RWPE1 (cell line): Measurements from ENCODE around the gene POU2F3.

Experiments used
- CTCF ChIA-PET: fragments of 350-600 bp; sonication (Branson Sonifier 250); formaldehyde crosslinking; extraction: SDS; loops from one replicate; lab custom pipeline; 2021; lab: Yijun Ruan, JAX
- POLR2A ChIA-PET: fragments of 400-600 bp; formaldehyde crosslinking; extraction: SDS; loops from one replicate; lab custom pipeline; 2020; ENCODE audit warnings: antibody characterized with exemption; ENCODE audit not compliant: low non-redundant PET; lab: Yijun Ruan, JAX
- DNase-seq: peaks from one replicate; pipeline ENCODE4 v3.0.0; 2012; ENCODE audit warnings: low spot score
- H3K27ac ChIP-seq: fragments of 450-650 bp; 2 replicates; pipeline ENCODE4 v1.5.1; 2017
- CTCF ChIP-seq: fragments of 450-650 bp; conservative IDR thresholded peaks from 2 replicates; pipeline ENCODE4 v1.5.1; 2017; ENCODE audit warnings: low read depth, mild to moderate bottlenecking

POU2F3 gene

DNA sequence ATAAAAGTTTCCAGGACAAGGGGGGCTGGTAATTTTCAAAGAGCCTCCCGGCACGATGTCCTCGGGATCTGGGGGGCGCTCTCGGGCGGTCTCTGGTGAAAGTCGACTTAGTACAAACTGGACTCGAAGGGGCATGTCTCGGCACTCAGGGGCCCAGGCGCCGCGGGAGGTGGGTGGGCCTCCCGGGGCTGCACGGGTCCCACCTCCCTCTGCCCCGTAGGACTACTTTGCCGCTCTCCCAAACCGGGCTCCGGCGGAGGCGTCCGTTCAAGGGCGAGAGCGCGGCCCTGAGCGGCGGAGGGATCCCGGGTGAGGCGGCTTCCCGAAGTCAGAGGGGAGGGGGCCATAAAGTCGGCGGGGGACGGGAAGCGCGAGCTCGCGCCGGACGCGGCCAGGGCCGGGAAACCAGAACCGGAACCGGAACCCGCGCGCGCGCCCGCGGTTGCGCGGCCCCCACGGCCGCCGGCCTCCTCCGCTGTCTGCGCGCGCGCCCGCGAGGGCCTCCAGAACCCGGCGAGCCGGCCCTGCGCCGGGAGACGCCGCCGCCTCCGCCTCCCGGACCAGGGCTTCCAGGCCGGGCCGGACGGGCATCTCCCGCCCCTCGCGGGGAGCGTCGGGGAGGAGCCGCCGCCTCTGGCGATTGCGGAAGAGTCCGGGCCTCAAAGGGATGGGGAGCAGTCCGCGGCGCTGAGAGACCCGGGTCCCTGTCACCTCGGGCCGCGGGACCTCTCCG, 96.1 kb downstream of the POU2F3 start, which contains the start of gene ARHGEF12:
Gene ARHGEF12, plus strand, starts transcription at position 506 of the 733 bp plus-strand sequence. CDS start 831 bp downstream, outside the sequence.
- CTCF ChIA-PET = interaction anchor here (0.8 to 1.0 kb wide), 2 partner anchors 77 to 181 kb away, joined by 4 to 5 read pairs; no protein-coding TSS in a partner anchor

GRCh38 chr11:120336641-120337354, 96.9 kb downstream of the POU2F3 start:
- ChIA-PET POLR2A (no interaction called here), CTCF (interaction anchor here (0.6 to 1.0 kb wide), 2 partner anchors 142 to 182 kb away, joined by 3 to 4 read pairs; no protein-coding TSS in a partner anchor)
- TF ChIP-seq CTCF = no peak
- DNase-seq = no peak
- peak overlapping the region; percentile 96 for H3K27ac ChIP-seq

More for the DNA sequence above, 96.1 kb downstream of the POU2F3 start, which contains the start of gene ARHGEF12:
- peak; percentile 63 for TF ChIP-seq CTCF
- peak; percentile 93 for DNase-seq
- POLR2A ChIA-PET = no interaction called here
- H3K27ac ChIP-seq = peak within 1 kb of the TSS; percentile 96

DNA sequence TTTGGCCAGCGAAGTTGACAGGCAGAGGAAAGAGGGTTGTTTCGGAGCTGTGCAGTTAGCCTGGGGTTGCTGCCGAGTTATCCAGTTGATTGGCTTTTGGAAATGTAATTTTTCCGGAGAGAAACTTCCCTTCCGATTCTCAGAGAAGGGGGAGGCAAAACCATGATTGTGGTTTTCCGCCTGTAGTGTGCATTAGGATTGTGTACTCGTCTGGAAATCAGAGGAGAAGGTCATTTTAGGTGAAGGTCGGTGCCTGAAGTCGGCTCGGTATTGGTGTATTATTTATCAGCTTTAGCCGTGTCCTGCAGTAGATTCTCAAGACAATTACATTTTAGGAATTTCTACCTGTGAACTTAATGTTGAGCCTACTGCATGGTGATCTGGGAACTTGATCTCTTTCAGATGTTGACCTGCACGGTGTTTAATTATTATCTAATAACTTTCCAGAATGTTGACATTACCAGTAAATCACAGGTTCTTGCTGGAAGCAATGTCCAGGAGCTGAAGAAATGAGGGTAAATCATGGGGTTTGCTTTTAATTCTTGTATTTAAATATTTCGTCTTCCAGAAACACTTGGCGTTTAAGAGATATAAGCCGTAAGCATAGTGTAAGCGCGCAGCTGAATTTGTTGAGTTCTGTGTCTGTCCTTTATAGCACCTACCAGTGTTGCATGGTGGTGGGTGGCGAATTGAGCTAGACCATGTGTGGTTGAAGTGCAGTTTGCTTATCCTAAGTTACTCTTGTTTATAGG, 97.6 kb downstream of the POU2F3 start:
- TF ChIP-seq CTCF = no peak
- no peak for DNase-seq
- ChIA-PET POLR2A (no interaction called here), CTCF (interaction anchor here (0.6 kb wide), 1 partner anchor 143 kb away, joined by 3 read pairs; no protein-coding TSS in a partner anchor)
- peak overlapping the region; percentile 96 for H3K27ac ChIP-seq

GRCh38 chr11:120338107-120338933, 98.4 kb downstream of the POU2F3 start:
- CTCF ChIA-PET = no interaction called here
- TF ChIP-seq CTCF = no peak
- H3K27ac ChIP-seq = no peak overlapping the region
- no peak for DNase-seq
- POLR2A ChIA-PET = no interaction called here

DNA sequence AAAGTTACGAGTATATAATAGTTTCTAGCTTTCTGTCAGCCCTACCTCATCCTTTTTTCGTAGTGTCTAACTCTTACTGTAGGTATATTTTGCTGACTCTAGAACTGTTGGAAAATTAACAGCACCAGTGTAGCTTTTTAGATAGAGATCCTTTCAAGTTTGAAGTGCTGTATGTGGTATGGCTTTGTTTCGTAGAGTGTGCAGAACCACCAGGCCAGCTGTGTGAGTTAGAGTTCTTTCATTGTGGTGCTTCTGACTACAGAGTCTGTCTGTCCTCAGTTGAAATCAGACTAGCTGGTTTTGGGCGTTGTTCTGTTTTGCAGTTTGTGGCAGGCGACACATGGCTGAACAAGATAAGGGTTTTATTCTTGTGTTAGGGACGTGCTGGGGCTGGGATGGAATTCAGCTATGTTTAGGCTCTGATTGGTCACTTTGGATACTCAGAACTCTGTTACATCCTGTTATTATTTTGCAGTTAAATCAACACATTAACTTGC, 99.5 kb downstream of the POU2F3 start:
- no peak for DNase-seq
- no peak overlapping the region for H3K27ac ChIP-seq
- ChIA-PET POLR2A (no interaction called here), CTCF (interaction anchor here (0.6 kb wide), 1 partner anchor 144 kb away, joined by 4 read pairs; no protein-coding TSS in a partner anchor)
- TF ChIP-seq CTCF = no peak
